ENCODE data around the gene OR1B1.

- TF ChIP-seq POLR2AphosphoS5 (IDR thresholded peaks at IDR 0.05; ENCODE audit: low read depth, low read length) (no peak), REST (IDR thresholded peaks at IDR 0.05; ENCODE audit: insufficient read depth in 1 of 2, low read depth in 2 of 2, low read length in 2 of 2) (no peak)
Measured at GRCh38 chr9:122695696-122696095, 38.3 kb upstream of the OR1B1 start.
